HG03139 (cell line): ENCODE measurements around the gene FETUB.

Experiments
- ATAC-seq: cut with Tn5 transposase; IDR thresholded peaks from one replicate; pipeline ENCODE4 v1.9.1; 2021; ENCODE audit not compliant: unreplicated experiment

FETUB gene

DNA sequence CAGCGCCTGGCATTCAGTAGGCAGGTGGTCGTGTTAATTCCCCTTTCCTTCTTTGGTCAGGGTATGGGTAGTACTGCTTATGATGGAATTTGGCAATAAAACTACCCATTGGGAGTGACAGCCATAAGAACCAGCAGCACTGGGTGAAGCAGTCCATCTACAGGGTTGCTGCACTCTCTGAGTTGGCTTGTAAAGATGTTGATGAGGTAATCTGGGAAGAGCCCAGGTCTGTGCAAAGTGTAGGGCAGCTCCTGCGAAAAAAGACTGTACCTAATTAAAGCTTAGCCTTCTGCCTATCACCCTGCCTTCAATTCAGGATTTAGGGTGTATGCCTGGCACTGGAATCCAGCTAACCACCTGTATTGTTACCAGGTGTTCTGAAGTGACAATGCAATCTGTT lies 4.7 kb upstream of the FETUB start:
- no peak for ATAC-seq

DNA sequence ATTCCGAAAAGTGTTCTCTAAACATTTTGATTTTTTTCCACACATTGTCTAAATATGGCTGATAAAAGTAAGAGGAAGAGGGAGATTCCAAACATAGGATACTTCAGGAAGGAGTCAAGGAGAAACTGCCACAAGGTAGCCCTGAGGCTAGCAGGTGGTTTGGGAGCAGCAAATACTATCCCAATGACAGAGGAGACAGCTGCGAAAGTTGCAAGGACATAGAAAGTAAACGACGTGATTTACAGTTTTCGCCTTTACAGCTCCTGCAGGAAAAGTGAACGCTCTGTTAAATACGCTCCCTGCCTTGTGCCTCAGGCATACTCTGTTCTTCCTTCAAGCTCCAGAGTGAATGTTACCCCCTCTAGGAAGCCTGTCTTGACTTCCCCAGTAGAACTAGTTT lies 3.7 kb upstream of the FETUB start:
- ATAC-seq: no peak

DNA sequence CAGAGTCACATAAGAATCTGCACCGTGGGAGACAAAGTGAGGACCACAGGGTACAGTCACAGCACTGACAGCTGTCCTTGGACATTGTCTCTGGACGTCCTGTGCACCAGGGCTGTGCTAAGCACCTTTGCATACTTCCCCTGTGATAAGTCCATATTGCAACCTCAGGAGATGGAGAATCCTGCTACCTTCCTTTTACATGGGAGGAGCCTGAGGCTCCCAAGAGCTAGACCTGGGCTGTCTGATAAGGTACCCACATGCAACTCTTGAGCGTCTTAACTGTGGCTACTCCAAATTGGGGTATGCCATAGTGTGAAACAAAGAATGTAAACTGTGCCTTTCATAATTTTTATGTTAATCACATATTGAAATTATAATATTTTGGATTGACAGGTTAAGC lies 2.5 kb upstream of the FETUB start:
- no peak for ATAC-seq

DNA sequence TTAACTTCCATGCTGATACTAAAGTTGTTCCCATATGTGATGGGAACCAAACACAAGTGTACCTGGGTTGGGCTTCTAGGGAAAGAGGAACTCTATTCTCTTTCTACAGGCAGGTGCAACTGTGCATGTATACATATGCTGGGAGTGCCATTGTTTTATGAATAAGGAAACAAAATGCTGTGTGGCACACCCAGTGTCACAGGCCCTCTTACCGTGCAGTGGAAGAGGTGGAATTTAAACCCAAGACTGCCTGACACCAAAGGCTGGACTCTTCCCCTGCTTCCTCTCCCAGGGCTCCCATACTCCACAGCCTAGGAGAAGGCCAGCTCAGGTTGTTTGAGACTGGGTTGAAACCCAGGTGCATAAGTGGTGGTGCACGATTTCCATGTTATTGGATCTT lies 1.9 kb upstream of the FETUB start:
- ATAC-seq: no peak

DNA sequence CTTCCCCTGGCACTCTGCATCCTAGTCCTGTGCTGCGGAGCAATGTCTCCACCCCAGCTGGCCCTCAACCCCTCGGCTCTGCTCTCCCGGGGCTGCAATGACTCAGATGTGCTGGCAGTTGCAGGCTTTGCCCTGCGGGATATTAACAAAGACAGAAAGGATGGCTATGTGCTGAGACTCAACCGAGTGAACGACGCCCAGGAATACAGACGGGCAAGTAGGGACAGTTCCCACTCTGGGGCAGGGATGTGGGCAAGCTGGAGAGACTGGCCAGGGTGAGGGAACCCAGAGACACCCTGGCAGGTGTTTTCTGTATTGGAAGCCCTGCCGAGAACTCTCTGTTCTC lies 247 bp downstream of the FETUB start:
- ATAC-seq: no peak

DNA sequence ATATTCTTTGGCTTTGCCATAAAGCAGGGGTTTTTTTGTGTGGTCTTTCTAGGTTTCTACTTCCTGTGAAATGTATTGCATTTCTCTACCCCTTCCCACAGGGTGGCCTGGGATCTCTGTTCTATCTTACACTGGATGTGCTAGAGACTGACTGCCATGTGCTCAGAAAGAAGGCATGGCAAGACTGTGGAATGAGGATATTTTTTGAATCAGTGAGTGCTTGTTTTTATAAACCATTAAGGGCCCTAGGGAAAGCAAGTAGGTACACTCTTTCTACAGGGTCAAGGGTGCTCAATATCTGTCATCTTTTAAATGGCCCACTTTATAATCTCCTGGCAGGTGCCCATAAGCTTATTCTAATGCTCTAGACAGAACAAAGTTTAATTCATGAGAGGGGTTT lies 730 bp downstream of the FETUB start:
- ATAC-seq: no peak

DNA sequence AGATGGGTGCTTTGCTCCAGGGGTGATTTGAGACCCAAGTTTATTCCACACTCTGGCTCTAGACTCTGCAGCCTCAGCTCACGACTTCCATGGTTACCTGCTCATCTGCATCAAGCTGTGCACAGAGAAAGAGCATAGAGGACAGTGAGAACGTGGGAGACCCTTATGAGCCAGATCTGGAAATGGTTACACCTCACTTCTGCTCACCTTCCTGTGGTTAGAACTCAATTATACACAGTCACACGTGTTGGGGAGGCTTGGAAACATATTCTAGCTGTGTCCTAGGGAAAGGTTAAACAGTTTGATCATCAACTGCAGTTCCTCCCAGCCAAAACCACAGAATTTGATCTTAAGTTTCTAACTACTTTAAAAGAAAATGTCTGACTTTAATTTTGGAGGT lies 1.8 kb downstream of the FETUB start:
- ATAC-seq: no peak

DNA sequence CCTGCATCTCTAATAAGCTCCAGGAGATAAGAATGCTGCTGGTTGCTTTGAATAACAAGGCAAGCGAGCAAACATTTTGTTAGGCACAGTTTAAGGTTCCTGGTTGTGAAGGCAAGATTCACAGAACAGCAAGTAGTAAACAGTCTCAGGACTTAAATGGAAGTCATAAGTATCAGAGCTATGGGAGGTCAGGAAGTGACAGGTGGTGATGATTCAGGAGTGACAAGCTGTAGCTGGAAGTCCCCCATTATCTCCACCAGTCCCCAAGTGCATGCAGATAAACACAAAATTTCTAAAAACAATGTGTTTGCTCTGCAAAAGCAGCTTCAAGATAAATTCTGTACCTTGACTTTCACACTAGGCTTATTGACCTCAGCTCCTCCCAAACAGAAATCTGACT lies 3.3 kb downstream of the FETUB start:
- ATAC-seq: no peak

DNA sequence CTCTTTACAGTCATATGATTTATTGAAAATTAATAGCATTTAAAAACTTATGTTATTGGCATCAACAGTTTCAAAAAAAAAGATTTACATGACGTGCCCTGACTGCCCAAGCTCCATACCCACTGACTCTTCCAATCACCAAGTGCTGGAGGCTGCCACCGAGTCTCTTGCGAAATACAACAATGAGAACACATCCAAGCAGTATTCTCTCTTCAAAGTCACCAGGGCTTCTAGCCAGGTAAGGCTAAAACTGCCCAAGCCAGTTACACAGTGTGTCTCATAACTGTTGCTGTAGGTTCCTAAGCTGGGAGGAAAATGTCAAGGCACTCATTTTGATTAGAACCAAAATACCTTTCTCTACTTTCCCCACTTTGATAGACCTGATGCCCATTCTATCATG lies 4.5 kb downstream of the FETUB start:
- no peak for ATAC-seq

DNA sequence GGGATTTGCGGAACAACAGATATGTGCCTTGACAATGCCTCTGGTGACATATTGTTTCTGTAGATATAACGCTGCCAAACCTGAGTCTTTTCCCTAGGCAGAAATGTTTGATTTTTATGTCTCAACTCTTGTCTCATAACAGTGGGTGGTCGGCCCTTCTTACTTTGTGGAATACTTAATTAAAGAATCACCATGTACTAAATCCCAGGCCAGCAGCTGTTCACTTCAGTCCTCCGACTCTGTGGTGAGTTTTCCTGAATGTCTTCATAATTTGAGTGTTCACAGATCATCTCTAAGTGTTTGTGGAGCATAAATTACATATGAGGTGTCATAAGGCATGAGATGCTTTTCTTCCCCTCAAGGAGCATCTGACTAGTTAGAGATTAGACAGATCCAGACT lies 5.9 kb downstream of the FETUB start:
- no peak for ATAC-seq

DNA sequence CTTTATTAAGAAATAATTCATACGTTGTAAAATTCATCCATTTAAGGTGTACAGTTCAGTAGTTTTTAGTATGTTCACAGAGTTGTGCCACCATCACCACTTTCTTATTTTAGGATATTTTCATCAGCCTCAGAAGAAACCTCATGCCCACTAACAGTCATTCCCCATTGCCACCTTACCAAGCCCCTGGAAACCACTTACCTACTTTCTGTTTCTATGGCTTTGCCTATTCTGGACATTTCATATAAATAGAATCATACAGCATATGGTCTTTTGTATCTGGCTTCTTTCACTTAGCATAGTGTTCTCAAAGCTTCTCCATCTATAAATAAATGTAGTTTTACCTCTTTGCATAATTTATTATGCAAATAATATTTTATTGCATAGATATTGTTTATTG lies 6.6 kb downstream of the FETUB start:
- no peak for ATAC-seq

DNA sequence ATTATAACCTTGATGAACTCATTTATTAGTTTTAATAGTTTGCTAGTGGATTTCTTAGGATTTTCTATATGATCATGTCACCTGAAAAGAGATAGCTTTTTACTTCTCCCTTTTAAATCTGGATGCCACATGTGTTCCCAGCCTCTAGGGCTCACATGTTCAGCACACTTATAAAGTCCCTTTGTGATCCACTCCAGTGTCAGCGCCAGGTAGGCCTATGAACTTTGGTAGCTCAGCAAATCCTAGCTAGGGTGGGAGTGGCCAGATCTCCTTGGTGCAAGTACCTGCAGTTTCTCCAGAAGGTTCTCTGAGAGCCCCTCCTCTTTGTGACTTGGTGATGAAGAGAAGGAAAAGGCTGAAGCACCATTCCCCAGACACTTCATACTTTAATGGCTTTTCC lies 8.7 kb downstream of the FETUB start:
- no peak for ATAC-seq

DNA sequence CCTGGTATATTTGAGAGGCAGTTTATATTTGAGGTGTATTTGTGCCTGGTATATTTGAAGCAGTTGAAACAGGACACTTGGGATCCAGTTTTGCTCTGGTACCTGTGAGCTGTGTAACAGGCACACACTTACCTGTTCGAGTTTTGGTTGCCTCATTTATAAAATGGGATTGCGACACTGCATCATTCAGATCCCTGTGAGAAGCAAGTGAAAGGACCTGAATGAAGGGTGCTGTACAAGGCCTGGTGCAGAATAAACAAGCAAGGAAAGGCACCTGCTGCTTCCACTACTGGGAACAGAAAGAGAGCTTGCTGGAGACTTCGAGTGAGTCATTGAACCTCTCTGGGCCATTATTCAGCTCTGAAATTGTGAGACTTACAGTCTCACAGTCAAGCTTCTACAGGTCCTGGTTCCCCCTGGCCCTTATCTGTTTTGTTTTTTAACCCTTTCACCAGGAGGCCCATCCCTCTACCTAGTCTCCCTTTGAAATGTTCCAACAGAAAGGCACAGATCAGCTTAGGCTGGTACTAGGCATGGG lies 11.5 kb downstream of the FETUB start:
- no peak for ATAC-seq

DNA sequence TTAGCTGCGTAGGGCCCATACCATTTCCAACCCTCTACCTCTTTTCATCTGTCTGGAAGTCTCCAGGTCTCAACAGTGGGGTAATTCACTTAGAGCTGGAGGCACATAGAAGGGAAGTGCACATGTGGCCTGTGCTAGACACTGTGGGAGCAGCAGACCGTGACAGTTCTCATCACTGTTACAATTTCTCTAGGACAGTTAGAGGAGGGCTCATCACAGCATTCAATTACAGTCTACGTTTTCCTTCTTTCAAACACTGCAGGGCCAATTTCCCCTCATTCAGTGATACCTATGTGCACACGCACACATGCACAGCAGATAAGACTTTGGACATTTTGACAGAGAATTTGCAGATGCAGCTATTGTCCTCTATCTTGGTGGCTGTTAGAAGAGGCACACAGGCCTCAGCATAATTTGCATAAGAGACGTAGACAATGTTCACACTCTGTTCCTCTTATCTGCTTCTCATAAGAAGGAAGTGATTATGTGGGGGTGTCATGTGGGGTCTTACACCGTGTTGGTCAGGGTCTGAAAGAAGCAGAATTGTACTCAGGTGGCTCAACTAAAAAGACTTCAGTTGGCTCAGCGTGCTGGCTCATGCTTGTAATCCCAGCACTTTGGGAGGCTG lies 13.0 kb downstream of the FETUB start:
- peak; percentile 96 for ATAC-seq

DNA sequence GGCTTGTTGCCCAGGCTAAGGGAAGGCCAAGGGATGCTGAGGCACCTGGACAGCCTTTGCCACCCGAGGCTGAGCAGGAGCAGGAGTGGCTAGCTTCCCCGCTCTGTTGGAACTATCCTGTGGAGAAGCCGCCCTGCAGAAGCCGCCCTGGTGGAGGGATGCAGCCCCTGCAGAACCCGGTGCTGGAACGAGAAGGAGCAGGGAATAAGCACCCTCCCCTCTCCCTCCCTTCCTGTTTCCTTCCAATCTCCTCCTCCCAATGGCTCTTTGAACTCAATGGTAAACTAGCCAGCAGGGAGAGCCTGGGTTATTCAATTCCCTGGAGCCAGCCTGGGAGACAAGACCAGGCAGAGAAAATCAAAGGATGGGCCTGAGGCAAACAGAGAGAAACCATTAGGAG lies 13.8 kb downstream of the FETUB start:
- ATAC-seq: no peak

DNA sequence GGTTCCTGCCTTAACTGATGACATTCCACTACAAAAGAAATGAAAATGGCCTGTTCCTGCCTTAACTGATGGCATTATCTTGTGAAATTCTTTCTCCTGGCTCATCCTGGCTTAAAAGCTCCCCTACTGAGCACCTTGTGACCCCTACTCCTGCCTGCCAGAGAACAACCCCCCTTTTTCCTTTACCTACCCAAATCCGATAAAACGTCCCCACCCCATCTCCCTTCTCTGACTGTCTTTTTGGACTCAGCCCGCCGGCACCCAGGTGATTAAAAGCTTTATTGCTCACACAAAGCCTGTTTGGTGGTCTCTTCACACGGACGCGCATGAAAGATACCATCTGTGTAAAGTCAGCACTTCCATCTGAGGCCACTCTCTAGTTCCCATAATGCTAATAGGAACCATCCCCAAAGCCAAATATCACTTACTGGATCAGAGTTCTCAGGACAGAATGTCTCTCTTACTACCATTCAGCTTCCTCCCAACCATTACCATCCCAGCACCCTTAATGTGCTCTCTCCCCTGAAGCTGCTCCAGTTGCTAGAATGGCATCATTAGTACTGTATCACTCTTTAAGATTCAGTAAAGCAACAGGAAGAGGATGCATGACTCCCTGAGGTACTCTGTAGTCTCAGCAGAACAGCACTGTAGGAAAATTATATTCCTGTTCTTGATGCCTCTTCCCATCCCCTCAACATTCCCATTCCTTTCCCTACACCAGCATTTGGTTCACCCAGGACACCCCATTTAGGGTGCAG lies 23.3 kb downstream of the FETUB start:
- no peak for ATAC-seq

DNA sequence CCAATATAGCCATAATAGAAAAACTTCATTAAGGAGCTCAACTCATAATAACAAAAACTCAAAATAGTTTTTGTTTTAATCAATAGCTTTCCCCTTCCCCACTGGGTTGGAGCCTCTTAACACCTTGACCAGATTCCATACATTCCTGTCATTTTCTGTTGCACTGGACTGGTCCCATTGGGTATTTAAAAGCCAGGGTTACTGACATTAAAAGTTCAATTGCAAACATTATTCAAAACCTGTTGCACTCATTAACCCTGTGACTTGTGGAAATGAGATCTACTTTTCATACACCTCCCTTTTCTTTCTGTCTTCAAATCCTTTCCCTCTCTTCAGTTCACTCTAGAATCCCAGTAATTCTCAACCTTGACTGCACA lies 23.9 kb downstream of the FETUB start:
- no peak for ATAC-seq

DNA sequence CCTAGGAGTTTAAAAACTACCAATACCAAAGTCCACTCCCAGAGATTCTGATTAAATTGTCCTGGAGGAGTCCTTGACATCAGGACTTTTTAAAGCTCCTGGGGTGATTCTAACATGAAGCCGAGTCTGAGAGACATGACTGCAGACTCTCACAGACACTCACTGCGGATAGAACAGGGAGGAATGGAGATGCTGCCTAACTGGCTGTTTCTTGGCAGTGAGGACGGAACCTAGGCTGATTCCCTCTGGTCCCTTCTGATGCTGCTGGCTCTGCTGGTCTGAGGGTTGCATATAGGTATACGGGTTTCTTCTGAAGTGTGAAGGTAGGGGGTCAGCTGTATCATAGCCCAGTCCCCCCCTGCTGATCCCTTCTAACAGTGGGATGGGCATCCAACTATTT lies 24.3 kb downstream of the FETUB start:
- no peak for ATAC-seq

DNA sequence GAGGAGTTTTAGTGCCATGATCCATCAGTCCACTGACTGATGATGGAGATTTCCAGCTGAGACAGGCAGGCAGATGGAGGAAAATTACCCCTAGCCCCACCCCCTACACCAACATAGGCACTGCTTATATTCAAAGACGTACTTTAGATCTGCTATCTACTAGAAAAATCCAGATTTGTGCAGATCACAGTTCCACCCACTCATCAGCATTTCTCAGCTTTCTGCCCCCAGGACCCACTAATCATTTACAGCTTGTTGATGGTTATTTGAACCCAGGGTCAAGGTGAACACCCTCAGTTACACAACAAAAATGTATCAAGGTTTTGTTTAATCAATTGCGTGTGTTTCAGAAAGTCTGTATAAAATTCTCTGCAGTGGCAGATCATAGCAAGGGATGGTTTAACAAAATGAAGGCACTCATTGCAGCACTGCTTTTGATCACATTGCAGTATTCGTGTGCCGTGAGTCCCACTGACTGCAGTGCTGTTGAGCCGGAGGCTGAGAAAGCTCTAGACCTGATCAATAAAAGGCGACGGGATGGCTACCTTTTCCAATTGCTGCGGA lies 25.5 kb downstream of the FETUB start, which contains the start of gene HRG:
Gene HRG, plus strand, starts transcription at position 390 of the 564 bp plus-strand sequence. Its CDS starts 18 bp downstream, at position 408.
- ATAC-seq: no peak

DNA sequence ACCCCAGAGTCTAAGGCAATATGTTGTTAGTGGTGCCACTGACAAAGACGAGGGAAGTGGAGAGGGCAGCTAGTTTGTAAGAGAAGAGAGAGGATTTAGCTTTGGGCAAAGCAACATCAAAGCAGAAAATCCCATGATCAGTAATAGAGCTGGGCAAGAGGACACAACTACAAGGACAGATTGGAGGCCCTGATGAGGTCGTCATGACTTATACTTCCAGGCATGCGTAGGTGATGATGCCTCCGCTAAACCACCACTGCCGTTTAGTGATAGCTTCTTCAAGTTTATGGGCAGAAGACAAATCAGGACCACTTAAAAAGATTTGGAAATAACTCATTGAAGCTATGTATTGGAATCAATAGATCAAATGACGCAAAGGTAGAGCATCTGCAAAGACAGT lies 28.2 kb downstream of the FETUB start:
- no peak for ATAC-seq

DNA sequence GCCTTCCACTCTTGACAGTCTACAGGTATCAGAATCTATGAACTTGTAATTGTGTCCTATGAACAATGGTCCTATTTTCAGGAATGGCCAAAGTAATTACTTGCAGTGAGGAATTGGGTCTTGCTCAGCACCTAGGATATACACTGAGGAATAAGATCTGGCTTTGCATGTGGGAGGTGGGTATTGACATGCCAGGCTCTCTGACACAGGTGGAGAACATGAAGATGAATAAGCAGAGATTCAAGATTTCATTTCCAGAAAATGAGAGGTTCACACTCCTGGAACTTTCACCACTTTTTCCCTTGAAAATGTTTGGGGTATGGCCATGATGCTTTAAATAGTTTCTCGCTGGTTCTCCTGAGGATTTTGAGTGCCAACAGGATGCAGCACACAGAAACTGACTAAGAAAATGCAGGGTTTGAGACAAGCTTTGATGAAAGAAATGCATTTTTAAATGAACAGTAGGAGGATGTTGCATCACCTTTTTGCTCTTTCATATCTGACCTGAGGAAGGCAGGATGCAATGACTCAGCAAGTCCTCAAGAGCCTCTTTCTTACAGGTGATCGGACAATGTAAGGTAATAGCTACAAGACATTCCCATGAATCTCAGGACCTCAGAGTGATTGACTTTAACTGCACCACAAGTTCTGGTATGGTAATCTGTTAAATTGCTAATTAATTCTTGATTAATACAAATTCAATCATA lies 29.3 kb downstream of the FETUB start:
- ATAC-seq: no peak

DNA sequence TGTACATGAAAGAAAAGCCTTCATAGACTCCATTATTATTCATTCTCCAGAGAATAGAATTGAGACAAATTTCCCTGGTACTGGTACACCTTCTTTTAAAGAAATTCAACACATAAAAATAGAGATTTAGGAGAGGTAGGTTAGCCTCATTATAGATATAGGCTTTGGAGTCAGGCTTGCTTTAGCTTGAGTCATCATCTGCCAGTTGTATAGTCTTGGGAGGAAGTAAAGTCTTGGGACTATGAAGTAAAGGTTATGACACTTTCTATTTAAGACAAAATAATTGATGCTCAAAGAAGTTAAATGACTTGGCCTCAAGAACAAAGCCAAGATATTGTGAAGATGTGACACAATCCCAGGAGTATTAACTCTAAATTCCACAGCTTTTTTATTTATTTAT lies 30.0 kb downstream of the FETUB start:
- ATAC-seq: no peak
